ENCODE measurements around the gene MED27.

Gene MED27

GRCh38 chr9:131971482-131972074 lies 108.1 kb downstream of the MED27 start:
- H3K27me3 Mint-ChIP-seq, result no peaks in the 10 kb centered on the region
- H3K4me3 Mint-ChIP-seq, result no peak overlapping the region
- H3K27ac Mint-ChIP-seq, result no peak overlapping the region
- peaks cover 28% of the 10 kb centered on the region for H3K36me3 Mint-ChIP-seq (ENCODE audit: low read depth)
- no peaks in the 10 kb centered on the region for H3K4me1 Mint-ChIP-seq (ENCODE audit: low read depth)
- no peaks in the 10 kb centered on the region for H3K9me3 Mint-ChIP-seq
- DNase-seq, result no peak

DNA sequence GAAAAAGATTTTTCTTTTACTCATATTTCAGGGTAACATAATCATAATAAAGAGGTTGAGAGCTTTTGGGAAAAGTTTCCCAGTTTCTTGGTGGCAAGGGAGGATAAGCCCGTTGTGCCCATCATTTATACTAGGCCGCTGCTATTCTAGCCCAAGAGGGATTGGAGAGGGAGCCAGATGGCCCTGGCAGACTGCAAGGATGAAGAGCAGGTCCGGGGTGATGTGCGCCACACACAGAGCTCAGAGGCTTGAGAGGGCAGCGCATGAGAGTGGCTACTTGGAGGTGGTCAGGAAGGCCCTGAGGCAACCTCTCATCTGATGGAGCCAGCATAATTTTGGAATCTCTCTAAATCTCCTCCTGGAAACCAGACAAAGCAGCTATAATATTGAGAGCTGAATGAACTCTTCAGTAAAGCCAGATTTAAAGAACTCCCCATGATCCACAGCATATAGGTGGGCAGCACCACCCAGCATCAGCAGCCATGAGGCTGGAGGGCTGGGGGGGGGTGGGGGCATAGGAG lies 110.1 kb downstream of the MED27 start:
- Mint-ChIP-seq H3K27ac (no peak overlapping the region), H3K36me3 (ENCODE audit: low read depth) (peaks cover 25% of the 10 kb centered on the region), H3K27me3 (no peaks in the 10 kb centered on the region), H3K9me3 (no peaks in the 10 kb centered on the region), H3K4me1 (ENCODE audit: low read depth) (no peaks in the 10 kb centered on the region), H3K4me3 (no peak overlapping the region)
- no peak for DNase-seq

- Mint-ChIP-seq H3K4me3 (no peak overlapping the region), H3K36me3 (ENCODE audit: low read depth) (peaks cover 26% of the 10 kb centered on the region), H3K27me3 (no peaks in the 10 kb centered on the region), H3K27ac (no peak overlapping the region), H3K4me1 (ENCODE audit: low read depth) (no peaks in the 10 kb centered on the region), H3K9me3 (no peaks in the 10 kb centered on the region)
- DNase-seq, result no peak
Observed at GRCh38 chr9:131968632-131969031, 111.0 kb downstream of the MED27 start.

GRCh38 chr9:131965841-131966240 lies 113.8 kb downstream of the MED27 start:
- Mint-ChIP-seq H3K9me3 (no peaks in the 10 kb centered on the region), H3K4me3 (no peak overlapping the region), H3K4me1 (ENCODE audit: low read depth) (no peaks in the 10 kb centered on the region), H3K36me3 (ENCODE audit: low read depth) (peaks cover 19% of the 10 kb centered on the region), H3K27me3 (no peaks in the 10 kb centered on the region), H3K27ac (no peak overlapping the region)
- no peak for DNase-seq

DNA sequence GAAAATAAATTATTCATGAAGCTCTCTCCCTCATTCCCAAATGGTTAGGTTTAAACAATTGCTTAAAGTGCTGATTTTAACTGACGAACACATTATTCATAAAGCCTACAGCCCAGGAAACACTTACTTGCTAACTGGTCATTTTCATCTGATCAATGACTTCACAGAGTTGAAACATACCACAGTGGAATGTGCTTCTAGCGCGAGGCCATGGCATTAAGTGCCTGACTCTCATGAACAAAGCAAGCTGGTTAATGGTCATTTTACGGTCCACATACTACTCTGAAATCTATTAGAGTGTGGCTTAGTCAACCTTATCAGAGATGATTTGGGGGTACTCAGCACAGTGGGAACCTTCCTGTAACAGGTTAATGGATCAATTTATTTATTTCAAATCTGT lies 114.6 kb downstream of the MED27 start:
- Mint-ChIP-seq H3K9me3 (no peaks in the 10 kb centered on the region), H3K27ac (no peak overlapping the region), H3K4me3 (no peak overlapping the region), H3K4me1 (ENCODE audit: low read depth) (no peaks in the 10 kb centered on the region), H3K27me3 (no peaks in the 10 kb centered on the region), H3K36me3 (ENCODE audit: low read depth) (peaks cover 23% of the 10 kb centered on the region)
- DNase-seq, result no peak

GRCh38 chr9:131963072-131964030 lies 116.3 kb downstream of the MED27 start:
- Mint-ChIP-seq H3K36me3 (ENCODE audit: low read depth) (peaks cover 31% of the 10 kb centered on the region), H3K9me3 (no peaks in the 10 kb centered on the region), H3K27ac (no peak overlapping the region), H3K4me1 (ENCODE audit: low read depth) (no peaks in the 10 kb centered on the region), H3K27me3 (no peaks in the 10 kb centered on the region), H3K4me3 (no peak overlapping the region)
- no peak for DNase-seq

DNA sequence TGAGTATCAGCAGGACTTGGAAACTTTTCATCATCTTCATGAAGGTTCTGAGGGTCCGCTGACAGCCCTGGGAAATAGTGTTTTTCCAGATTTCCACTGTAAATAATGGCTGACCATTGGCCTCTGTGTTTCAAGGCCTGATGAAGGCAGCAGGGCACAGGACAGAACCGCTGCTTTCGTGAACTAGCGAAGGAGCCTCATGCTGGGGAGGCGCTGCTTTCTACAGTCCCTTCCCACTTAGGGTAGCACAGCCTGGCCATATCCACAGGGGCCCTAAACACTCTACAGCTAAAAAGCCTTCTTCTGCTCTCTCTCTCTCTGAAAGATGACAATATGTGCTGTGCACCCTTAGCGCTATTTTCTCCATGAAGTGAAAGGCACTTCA lies 118.2 kb downstream of the MED27 start:
- Mint-ChIP-seq H3K27ac (no peak overlapping the region), H3K4me1 (ENCODE audit: low read depth) (no peaks in the 10 kb centered on the region), H3K27me3 (no peaks in the 10 kb centered on the region), H3K4me3 (no peak overlapping the region), H3K9me3 (no peaks in the 10 kb centered on the region), H3K36me3 (ENCODE audit: low read depth) (peaks cover 38% of the 10 kb centered on the region)
- no peak for DNase-seq

- Mint-ChIP-seq H3K9me3 (no peaks in the 10 kb centered on the region), H3K4me3 (no peak overlapping the region), H3K36me3 (ENCODE audit: low read depth) (peaks cover 39% of the 10 kb centered on the region), H3K27me3 (no peaks in the 10 kb centered on the region), H3K27ac (no peak overlapping the region), H3K4me1 (ENCODE audit: low read depth) (no peaks in the 10 kb centered on the region)
- DNase-seq, result no peak
Observed at GRCh38 chr9:131960851-131961495, 118.7 kb downstream of the MED27 start.

DNA sequence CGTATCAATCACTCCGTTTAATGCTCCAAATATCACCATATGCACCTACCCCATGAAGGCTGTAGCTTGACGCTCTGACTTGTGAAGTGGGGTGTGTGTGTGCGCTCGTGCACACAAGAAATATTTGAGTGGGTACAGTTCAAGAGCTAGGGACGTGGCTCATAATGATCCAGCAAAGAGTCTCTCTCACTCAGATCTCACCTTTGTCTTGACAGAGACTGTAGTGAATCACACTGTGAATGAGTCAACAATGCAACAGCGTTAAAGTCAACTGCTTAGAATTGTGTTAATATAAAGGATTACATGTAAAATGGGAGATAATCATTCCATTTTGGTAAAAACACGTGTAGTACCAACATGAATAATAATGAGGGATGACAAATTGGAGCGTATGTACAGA lies 119.4 kb downstream of the MED27 start:
- Mint-ChIP-seq H3K9me3 (no peaks in the 10 kb centered on the region), H3K4me1 (ENCODE audit: low read depth) (no peaks in the 10 kb centered on the region), H3K36me3 (ENCODE audit: low read depth) (peaks cover 36% of the 10 kb centered on the region), H3K27ac (no peak overlapping the region), H3K27me3 (no peaks in the 10 kb centered on the region), H3K4me3 (no peak overlapping the region)
- no peak for DNase-seq

DNA sequence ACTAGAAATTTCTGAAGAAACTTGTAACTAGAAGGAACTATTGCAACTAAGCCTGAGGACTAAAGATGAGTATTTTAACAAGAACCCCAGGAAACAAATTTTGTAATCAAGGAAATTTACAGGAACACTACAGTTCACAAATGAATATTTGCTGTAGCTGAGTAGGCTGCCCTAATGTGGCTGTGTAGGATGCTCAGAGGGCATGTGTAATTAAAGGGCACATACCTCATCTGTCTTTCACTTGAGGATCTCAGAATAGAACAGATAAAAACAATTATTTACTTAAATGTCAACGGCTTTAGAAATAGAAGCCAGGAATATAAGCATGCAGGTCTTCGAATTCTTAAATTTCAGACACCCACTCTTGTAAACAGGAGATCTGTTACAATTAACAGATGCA lies 119.8 kb downstream of the MED27 start:
- no peak for DNase-seq
- no peak overlapping the region for H3K27ac Mint-ChIP-seq
- no peaks in the 10 kb centered on the region for H3K27me3 Mint-ChIP-seq
- H3K36me3 Mint-ChIP-seq (ENCODE audit: low read depth), result peaks cover 35% of the 10 kb centered on the region
- no peak overlapping the region for H3K4me3 Mint-ChIP-seq
- H3K9me3 Mint-ChIP-seq, result no peaks in the 10 kb centered on the region
- no peaks in the 10 kb centered on the region for H3K4me1 Mint-ChIP-seq (ENCODE audit: low read depth)

GRCh38 chr9:131959056-131959455 lies 120.6 kb downstream of the MED27 start:
- no peak overlapping the region for H3K4me3 Mint-ChIP-seq
- H3K27ac Mint-ChIP-seq, result no peak overlapping the region

DNA sequence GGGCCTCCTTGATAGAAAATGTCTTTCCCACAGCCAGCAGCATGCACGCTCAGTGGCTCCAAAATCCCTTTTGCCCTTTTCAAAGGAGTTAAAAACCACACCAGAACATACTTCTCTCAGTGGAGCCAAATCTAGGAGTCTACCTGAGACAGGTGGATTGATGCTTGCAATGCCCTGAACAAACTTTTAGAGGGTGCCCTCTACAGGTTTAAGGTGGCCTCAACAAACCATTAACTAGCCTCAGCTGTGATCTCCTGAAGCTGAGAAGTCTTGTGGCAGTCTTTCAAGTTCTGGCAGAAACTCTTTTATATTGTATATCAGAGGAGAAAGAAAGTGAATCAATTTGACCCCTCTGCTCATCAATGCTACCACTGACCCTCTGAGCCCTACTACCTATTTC lies 125.4 kb downstream of the MED27 start:
- peaks cover 25% of the 10 kb centered on the region for H3K36me3 Mint-ChIP-seq (ENCODE audit: low read depth)
- no peak overlapping the region for H3K27ac Mint-ChIP-seq
- DNase-seq, result no peak
- H3K27me3 Mint-ChIP-seq, result no peaks in the 10 kb centered on the region
- H3K4me3 Mint-ChIP-seq, result no peak overlapping the region
- no peaks in the 10 kb centered on the region for H3K9me3 Mint-ChIP-seq
- H3K4me1 Mint-ChIP-seq (ENCODE audit: low read depth), result no peaks in the 10 kb centered on the region

More at GRCh38 chr9:131959056-131959455, 120.6 kb downstream of the MED27 start:
- peaks cover 30% of the 10 kb centered on the region for H3K36me3 Mint-ChIP-seq (ENCODE audit: low read depth)
- H3K4me1 Mint-ChIP-seq (ENCODE audit: low read depth), result no peaks in the 10 kb centered on the region
- no peak for DNase-seq
- H3K27me3 Mint-ChIP-seq, result no peaks in the 10 kb centered on the region
- no peaks in the 10 kb centered on the region for H3K9me3 Mint-ChIP-seq

DNA sequence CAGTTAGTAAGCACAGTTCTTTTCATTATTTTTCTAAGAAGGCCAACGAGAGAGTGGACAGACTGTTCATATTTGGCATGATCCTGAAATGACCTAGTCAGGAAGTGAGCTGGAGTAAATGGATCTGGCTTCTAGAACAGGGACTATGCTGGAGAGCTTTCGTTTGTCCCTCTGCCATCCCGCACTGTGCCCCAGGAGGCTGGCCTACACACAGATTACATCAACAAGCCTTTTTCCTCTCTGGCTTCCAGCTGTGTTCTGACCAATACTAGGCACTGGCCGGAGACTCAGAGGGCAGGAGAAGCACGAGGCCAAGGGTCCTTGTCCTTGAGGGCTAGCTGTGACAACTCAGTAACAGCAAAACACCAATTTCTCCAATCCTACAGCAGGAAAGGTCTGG lies 127.8 kb downstream of the MED27 start:
- Mint-ChIP-seq H3K4me1 (ENCODE audit: low read depth) (no peaks in the 10 kb centered on the region), H3K27ac (no peak overlapping the region), H3K36me3 (ENCODE audit: low read depth) (peaks cover 16% of the 10 kb centered on the region), H3K4me3 (no peak overlapping the region), H3K27me3 (no peaks in the 10 kb centered on the region), H3K9me3 (no peaks in the 10 kb centered on the region)
- DNase-seq, result no peak

- H3K27me3 Mint-ChIP-seq, result no peaks in the 10 kb centered on the region
- DNase-seq, result no peak
- no peaks in the 10 kb centered on the region for H3K9me3 Mint-ChIP-seq
- H3K27ac Mint-ChIP-seq, result no peak overlapping the region
- no peaks in the 10 kb centered on the region for H3K4me1 Mint-ChIP-seq (ENCODE audit: low read depth)
- H3K36me3 Mint-ChIP-seq (ENCODE audit: low read depth), result peaks cover 18% of the 10 kb centered on the region
- no peak overlapping the region for H3K4me3 Mint-ChIP-seq
Observed at GRCh38 chr9:131951155-131951554, 128.5 kb downstream of the MED27 start.

- peaks cover 19% of the 10 kb centered on the region for H3K36me3 Mint-ChIP-seq (ENCODE audit: low read depth)
- no peaks in the 10 kb centered on the region for H3K4me1 Mint-ChIP-seq (ENCODE audit: low read depth)
- no peaks in the 10 kb centered on the region for H3K9me3 Mint-ChIP-seq
- H3K27ac Mint-ChIP-seq, result no peak overlapping the region
- H3K4me3 Mint-ChIP-seq, result no peak overlapping the region
- no peaks in the 10 kb centered on the region for H3K27me3 Mint-ChIP-seq
- no peak for DNase-seq
Observed at GRCh38 chr9:131950487-131950886, 129.2 kb downstream of the MED27 start.
